ENCODE data around the gene SLC43A3.

- no peak for TF ChIP-seq CHD1 (IDR thresholded peaks at IDR 0.05; ENCODE audit: low read depth, low read length)
- TF ChIP-seq CTCF (conservative IDR thresholded peaks at IDR 0.05; ENCODE audit: low read depth, low read length) = no peak
- TF ChIP-seq POLR2A (IDR thresholded peaks at IDR 0.05; ENCODE audit: low read depth, low read length) = no peak
- TF ChIP-seq BHLHE40 (IDR thresholded peaks at IDR 0.05; ENCODE audit: low read depth, low read length) = no peak
- no peak for TF ChIP-seq MAFK (IDR thresholded peaks at IDR 0.05; ENCODE audit: low read depth, low read length)
- TF ChIP-seq RFX5 (IDR thresholded peaks at IDR 0.05; ENCODE audit: low read depth, low read length) = no peak
These were observed 42.3 kb upstream of the SLC43A3 start for GRCh38 chr11:57469268-57469667.

All from IMR-90 (cell line).